ENCODE results near the gene AKAP14. TPM values are rescaled to one million over a fixed set of nuclear protein-coding genes. Genes with fewer than 3 reads are reported as not detected.

AKAP14 gene
- total and polyA plus RNA-seq, 2 of the 8 experiments (the other 6 are each of a cell fraction or from before 2014, with no cell fraction given) = 0.79 to 1.3 TPM

DNA sequence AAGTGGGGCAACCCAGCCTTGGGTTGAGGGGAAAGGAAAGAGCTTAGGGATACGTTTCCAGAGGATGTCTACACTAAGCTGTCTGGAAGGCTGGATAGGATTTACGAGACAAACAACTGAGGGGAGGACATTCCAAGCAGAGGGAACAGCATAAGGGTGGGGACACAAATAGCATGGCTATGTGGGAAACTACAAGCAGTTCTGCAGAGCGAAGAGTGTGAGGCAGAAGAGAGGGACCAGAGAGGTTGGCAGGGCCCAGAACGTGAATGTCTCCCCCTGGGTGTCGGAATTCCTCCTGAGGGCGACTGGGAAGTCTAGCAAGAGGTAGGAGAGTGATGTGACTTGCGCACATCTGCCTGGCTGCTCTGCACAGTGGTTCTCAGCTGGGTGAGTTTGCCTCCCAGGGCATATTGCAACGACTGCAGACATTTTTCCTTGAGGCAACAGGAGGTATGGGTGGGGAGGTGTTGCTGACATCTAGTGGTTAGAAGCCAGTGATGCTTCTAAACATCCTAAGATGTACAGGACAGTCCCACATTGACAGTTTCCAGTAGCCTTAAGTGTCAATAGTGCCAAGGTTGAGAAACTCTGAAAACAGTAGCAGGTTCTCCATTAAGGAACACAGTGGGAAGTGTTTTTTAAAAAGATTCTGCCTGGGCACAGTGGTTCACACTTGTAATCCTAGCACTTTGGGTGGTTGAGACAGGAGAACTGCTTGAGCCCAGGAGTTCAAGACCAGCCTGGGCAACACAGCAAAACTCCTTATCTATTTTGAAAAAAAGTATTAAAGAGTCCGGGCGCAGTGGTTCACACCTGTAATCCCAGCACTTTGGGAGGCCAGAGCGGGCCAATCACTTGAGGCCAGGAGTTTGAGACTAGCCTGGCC lies 14.9 kb upstream of the AKAP14 start:
- Histone ChIP-seq H4K91ac (replicated peaks; ENCODE audit: insufficient read length, low read length) (no peak overlapping the region), H2BK5ac (ENCODE audit: low read depth, low read length) (no peak overlapping the region), H3K79me2 (ENCODE audit: control insufficient read depth in 1 of 2, insufficient read depth in 2 of 2, low read length in 2 of 2) (no peaks in the 10 kb centered on the region), H2BK15ac (ENCODE audit: low read length) (no peak overlapping the region), H3K36me3 (ENCODE audit: control insufficient read depth in 2 of 4, insufficient read depth in 4 of 4, low read length in 3 of 4) (peaks cover 0 to 5% (median 1%) of the 10 kb centered on the region in 4 experiments; a peak in 2 of 8 replicates), H3K27me3 (replicated peaks in 1 of 4; ENCODE audit: control insufficient read depth in 3 of 4, extremely low read depth in 1 of 4, insufficient read depth in 3 of 4, low read length in 3 of 4) (no peaks in the 10 kb centered on the region), H3K9ac (replicated peaks in 1 of 4; ENCODE audit: extremely low read depth in 1 of 4, low read depth in 3 of 4, low read length in 3 of 4) (no peak overlapping the region), H4K20me1 (replicated peaks in 1 of 2; ENCODE audit: control insufficient read depth in 1 of 2, insufficient read depth in 2 of 2, low read length in 2 of 2) (no peaks in the 10 kb centered on the region), H3K18ac (ENCODE audit: extremely low read depth, low read length) (no peak overlapping the region), H4K8ac (ENCODE audit: extremely low read depth, insufficient read depth, low read length) (no peak overlapping the region), H2AFZ (ENCODE audit: low read length) (no peak overlapping the region), H3K27ac (ENCODE audit: low read depth, low read length) (no peak overlapping the region), H3K4me2 (ENCODE audit: insufficient read depth in 1 of 2, low read depth in 2 of 2, low read length in 2 of 2) (0 out of 4 replicates have a peak overlapping the region, but pooled peaks of 1 of the 2 experiments have one; percentile 8), H4K5ac (ENCODE audit: insufficient read length, low read depth, low read length) (no peak overlapping the region), H3K4ac (replicated peaks; ENCODE audit: insufficient read length, low read depth, low read length) (no peak overlapping the region), H2BK20ac (ENCODE audit: low read length) (no peak overlapping the region), H3K4me1 (replicated peaks in 1 of 4; ENCODE audit: control insufficient read depth in 3 of 4, insufficient read depth in 4 of 4, low read length in 3 of 4) (no peaks in the 10 kb centered on the region), H2AK5ac (ENCODE audit: low read depth, low read length) (no peak overlapping the region), H3K9me3 (ENCODE audit: insufficient read depth in 2 of 2, low read depth in 1 of 2, low read length in 1 of 2) (no peaks in the 10 kb centered on the region), H3K23ac (ENCODE audit: insufficient read length) (no peak overlapping the region), H2BK12ac (ENCODE audit: low read depth, low read length) (no peak overlapping the region), H3K56ac (replicated peaks; ENCODE audit: insufficient read length, low read depth, low read length) (no peak overlapping the region), H3K4me3 (ENCODE audit: extremely low read depth in 1 of 4, insufficient read depth in 2 of 4, low read depth in 3 of 4, low read length in 4 of 4) (no peak overlapping the region), H3K14ac (ENCODE audit: insufficient read length) (no peak overlapping the region), H3K23me2 (ENCODE audit: low read depth, low read length) (no peaks in the 10 kb centered on the region), H3K79me1 (ENCODE audit: low read depth, low read length) (no peaks in the 10 kb centered on the region), H2BK120ac (replicated peaks; ENCODE audit: low read depth, low read length) (no peak overlapping the region)
- ChIA-PET CTCF (ENCODE audit: partially characterized antibody) (interaction anchor here (1.0 to 1.4 kb wide), 2 partner anchors 21 to 24 kb away, joined by 3 read pairs; no protein-coding TSS in a partner anchor), POLR2A (ENCODE audit: partially characterized antibody) (interaction anchor here (1.1 to 1.7 kb wide), 2 partner anchors 10 kb away, joined by 3 to 4 read pairs; no protein-coding TSS in a partner anchor)
- peak; percentile 80 for FAIRE-seq
- 57% methylated on average over 11 of the region's 11 CpGs; no CpG with 5 or more reads in 1 of the 2 experiments for WGBS, 2 experiments (ENCODE audit: extremely low coverage in 1 of 2, insufficient coverage in 1 of 2, insufficient read length in 1 of 2, insufficient replicate concordance in 2 of 2, low coverage in 1 of 2, low lambda C conversion rate in 2 of 2, missing lambda C conversion rate in 1 of 2)
- DNase-seq (ENCODE audit: low read depth in 1 of 2, low spot score in 2 of 2) = no peak
- TF ChIP-seq RNF2 (IDR thresholded peaks at IDR 0.05; ENCODE audit: borderline replicate concordance, low read depth, low read length, missing control alignments, poor library complexity, severe bottlenecking) (no peak), CBX8 (IDR thresholded peaks at IDR 0.05; ENCODE audit: borderline replicate concordance, low read depth, low read length) (no peak), RAD21 (IDR thresholded peaks at IDR 0.05 in 1 of 2, conservative IDR thresholded peaks at IDR 0.05 in 1 of 2; ENCODE audit: low read depth in 2 of 2, low read length in 2 of 2) (peak; percentile 50 to 61), TAF1 (IDR thresholded peaks at IDR 0.05; ENCODE audit: low read depth, low read length) (no peak)
- TF ChIP-seq, protein P1, sequence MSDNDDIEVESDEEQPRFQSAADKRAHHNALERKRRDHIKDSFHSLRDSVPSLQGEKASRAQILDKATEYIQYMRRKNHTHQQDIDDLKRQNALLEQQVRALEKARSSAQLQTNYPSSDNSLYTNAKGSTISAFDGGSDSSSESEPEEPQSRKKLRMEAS (IDR thresholded peaks at IDR 0.05) = no peak
- TF ChIP-seq, protein P2, sequence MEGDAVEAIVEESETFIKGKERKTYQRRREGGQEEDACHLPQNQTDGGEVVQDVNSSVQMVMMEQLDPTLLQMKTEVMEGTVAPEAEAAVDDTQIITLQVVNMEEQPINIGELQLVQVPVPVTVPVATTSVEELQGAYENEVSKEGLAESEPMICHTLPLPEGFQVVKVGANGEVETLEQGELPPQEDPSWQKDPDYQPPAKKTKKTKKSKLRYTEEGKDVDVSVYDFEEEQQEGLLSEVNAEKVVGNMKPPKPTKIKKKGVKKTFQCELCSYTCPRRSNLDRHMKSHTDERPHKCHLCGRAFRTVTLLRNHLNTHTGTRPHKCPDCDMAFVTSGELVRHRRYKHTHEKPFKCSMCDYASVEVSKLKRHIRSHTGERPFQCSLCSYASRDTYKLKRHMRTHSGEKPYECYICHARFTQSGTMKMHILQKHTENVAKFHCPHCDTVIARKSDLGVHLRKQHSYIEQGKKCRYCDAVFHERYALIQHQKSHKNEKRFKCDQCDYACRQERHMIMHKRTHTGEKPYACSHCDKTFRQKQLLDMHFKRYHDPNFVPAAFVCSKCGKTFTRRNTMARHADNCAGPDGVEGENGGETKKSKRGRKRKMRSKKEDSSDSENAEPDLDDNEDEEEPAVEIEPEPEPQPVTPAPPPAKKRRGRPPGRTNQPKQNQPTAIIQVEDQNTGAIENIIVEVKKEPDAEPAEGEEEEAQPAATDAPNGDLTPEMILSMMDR (IDR thresholded peaks at IDR 0.05; ENCODE audit: control extremely low read depth in 1 of 3, insufficient read depth in 1 of 3, low read depth in 1 of 3, low read length in 3 of 3) = peak in 2 of 3 experiments; percentile 47 to 72; a peak in 3 of 4 replicates
